SK-N-DZ (cell line): ENCODE data around the gene CREB3L2.
A peak's percentile ranks its signal among the peaks of the same experiment; 100 is the strongest.

Experiments used
- DNase-seq: peaks from one replicate; pipeline ENCODE4 v3.0.0-alpha.2; 2015; ENCODE audit warnings: low spot score

CREB3L2 gene

GRCh38 chr7:137903382-137904169 is 98.3 kb downstream of the CREB3L2 start:
- DNase-seq, result peak; percentile 76

- DNase-seq, result no peak
Measured at GRCh38 chr7:137900137-137900536, 101.7 kb downstream of the CREB3L2 start.

- DNase-seq, result peak; percentile 75
Measured at GRCh38 chr7:137898839-137899721, 102.8 kb downstream of the CREB3L2 start.

GRCh38 chr7:137895301-137896221 is 106.3 kb downstream of the CREB3L2 start:
- DNase-seq, result no peak

GRCh38 chr7:137893143-137893742 is 108.6 kb downstream of the CREB3L2 start:
- no peak for DNase-seq

- DNase-seq, result no peak
Measured at GRCh38 chr7:137891016-137891655, 110.8 kb downstream of the CREB3L2 start.

- DNase-seq, result no peak
Measured at GRCh38 chr7:137890449-137890921, 111.4 kb downstream of the CREB3L2 start.

- no peak for DNase-seq
Measured at GRCh38 chr7:137888241-137888640, 113.6 kb downstream of the CREB3L2 start.

GRCh38 chr7:137886746-137887145 is 115.1 kb downstream of the CREB3L2 start:
- no peak for DNase-seq

GRCh38 chr7:137886281-137886680 is 115.6 kb downstream of the CREB3L2 start:
- DNase-seq, result no peak

GRCh38 chr7:137885678-137886077 is 116.2 kb downstream of the CREB3L2 start:
- DNase-seq, result no peak

- no peak for DNase-seq
Measured at GRCh38 chr7:137882806-137883205, 119.1 kb downstream of the CREB3L2 start.

- DNase-seq, result no peak
Measured at GRCh38 chr7:137882261-137882668, 119.6 kb downstream of the CREB3L2 start.

GRCh38 chr7:137881607-137882260 is 120.2 kb downstream of the CREB3L2 start:
- DNase-seq, result no peak

GRCh38 chr7:137880432-137880831 is 121.5 kb downstream of the CREB3L2 start:
- no peak for DNase-seq

- DNase-seq, result no peak
Measured at GRCh38 chr7:137879357-137880158, 122.3 kb downstream of the CREB3L2 start.

- DNase-seq, result no peak
Measured at GRCh38 chr7:137878333-137878961, 123.4 kb downstream of the CREB3L2 start.

GRCh38 chr7:137877027-137877675 is 124.7 kb downstream of the CREB3L2 start:
- no peak for DNase-seq
